H1 (cell line): Measurements from ENCODE around the gene METTL5. TPM values are rescaled to one million over a fixed set of nuclear protein-coding genes. Genes with fewer than 3 reads are reported as not detected.

ENCODE experiments used
- CTCF ChIA-PET: fragments of 300-600 bp; sonication (Branson Sonifier 250); formaldehyde crosslinking; loops from one replicate; lab custom pipeline; 2021; ENCODE audit not compliant: partially characterized antibody; lab: Charles Lee
- POLR2A ChIA-PET: fragments of 300-600 bp; sonication (Branson Sonifier 250); formaldehyde crosslinking; loops from one replicate; lab custom pipeline; 2021; ENCODE audit warnings: inconsistent platforms; ENCODE audit not compliant: partially characterized antibody; lab: Charles Lee
- DNase-seq, 2 experiments: peaks; one replicate each; pipeline versions ENCODE4 v3.0.0 to v3.0.0-alpha.2; 2010 to 2022; ENCODE audit warnings: low spot score in 2 of 2, low read depth in 1 of 2, mixed read lengths in 1 of 2
- FAIRE-seq: peaks from 2 replicates; lab custom pipeline; 2011; peaks lifted over from hg19 to GRCh38; lab: Jason Lieb, UNC
- H2AFZ ChIP-seq: 2 replicates; pipeline ENCODE4 v1.8.1; 2012; ENCODE audit warnings: low read length, inconsistent platforms
- H2AK5ac ChIP-seq: 2 replicates; pipeline ENCODE4 v1.6.1; 2013; ENCODE audit warnings: low read depth, low read length
- H2BK120ac ChIP-seq: replicated peaks from 2 replicates; pipeline ENCODE3; 2013; ENCODE audit warnings: low read depth, low read length, inconsistent platforms
- H2BK12ac ChIP-seq: 2 replicates; pipeline ENCODE4 v1.6.1; 2013; ENCODE audit warnings: low read depth, low read length
- H2BK15ac ChIP-seq: 2 replicates; pipeline ENCODE4 v1.6.1; 2013; ENCODE audit warnings: low read length
- H2BK20ac ChIP-seq: 2 replicates; pipeline ENCODE4 v1.6.1; 2013; ENCODE audit warnings: low read length
- H2BK5ac ChIP-seq: 2 replicates; pipeline ENCODE4 v1.6.1; 2013; ENCODE audit warnings: low read depth, low read length
- H3K14ac ChIP-seq: 2 replicates; pipeline ENCODE4 v1.6.1; 2013; ENCODE audit warnings: inconsistent platforms; ENCODE audit not compliant: insufficient read length
- H3K18ac ChIP-seq: 2 replicates; pipeline ENCODE4 v1.6.1; 2013; ENCODE audit warnings: low read length; ENCODE audit errors: extremely low read depth
- H3K23ac ChIP-seq: 2 replicates; pipeline ENCODE4 v1.6.1; 2013; ENCODE audit warnings: inconsistent platforms; ENCODE audit not compliant: insufficient read length
- H3K23me2 ChIP-seq: 2 replicates; pipeline ENCODE4 v1.6.1; 2013; ENCODE audit warnings: low read depth, low read length
- H3K27ac ChIP-seq: 2 replicates; pipeline ENCODE4 v1.6.1; 2011; ENCODE audit warnings: low read depth, low read length, inconsistent platforms
- H3K27me3 ChIP-seq, 4 experiments: replicated peaks in 1 of 4; 1 replicate in 1 of 4; 2 replicates in 3 of 4; pipeline versions ENCODE4 v1.6.1 to v1.8.1; 2011 to 2013; ENCODE audit warnings: low read length in 3 of 4, mild to moderate bottlenecking in 3 of 4, inconsistent platforms in 2 of 4, mixed read lengths in 2 of 4, moderate library complexity in 1 of 4; ENCODE audit not compliant: control insufficient read depth in 3 of 4, insufficient read depth in 3 of 4; ENCODE audit errors: extremely low read depth in 1 of 4
- H3K36me3 ChIP-seq, 4 experiments: 2 replicates each; pipeline versions ENCODE4 v1.6.1 to v1.8.1; 2011 to 2013; ENCODE audit warnings: mild to moderate bottlenecking in 4 of 4, low read length in 3 of 4, moderate library complexity in 2 of 4, control low read depth in 1 of 4, inconsistent platforms in 1 of 4; ENCODE audit not compliant: insufficient read depth in 4 of 4, control insufficient read depth in 2 of 4
- H3K4ac ChIP-seq: replicated peaks from 2 replicates; pipeline ENCODE3; 2013; ENCODE audit warnings: low read length, low read depth, mixed read lengths, inconsistent platforms; ENCODE audit not compliant: insufficient read length
- H3K4me1 ChIP-seq, 4 experiments: replicated peaks in 1 of 4; 1 replicate in 1 of 4; 2 replicates in 3 of 4; pipeline versions ENCODE4 v1.6.1 to v1.8.1; 2011 to 2013; ENCODE audit warnings: low read length in 3 of 4, inconsistent platforms in 2 of 4, mixed read lengths in 1 of 4; ENCODE audit not compliant: insufficient read depth in 4 of 4, control insufficient read depth in 3 of 4
- H3K4me2 ChIP-seq, 2 experiments: 2 replicates each; pipeline versions ENCODE4 v1.6.1 to v1.8.1; 2011 to 2013; ENCODE audit warnings: low read depth in 2 of 2, low read length in 2 of 2, control low read depth in 1 of 2, inconsistent platforms in 1 of 2, mild to moderate bottlenecking in 1 of 2; ENCODE audit not compliant: insufficient read depth in 1 of 2
- H3K4me3 ChIP-seq, 4 experiments: fragments of 200-600, 300-600 bp in 1 of 4; sonication (generic), shearing (Covaris generic), sonication (Bioruptor Twin) in 1 of 4; 2 replicates each; pipeline versions ENCODE4 v1.5.1 to v1.8.1; 2011 to 2016; ENCODE audit warnings: low read length in 4 of 4, low read depth in 3 of 4, control low read depth in 2 of 4, inconsistent platforms in 2 of 4, mild to moderate bottlenecking in 2 of 4, mixed read lengths in 1 of 4, moderate library complexity in 1 of 4; ENCODE audit not compliant: insufficient read depth in 2 of 4; ENCODE audit errors: extremely low read depth in 1 of 4
- H3K56ac ChIP-seq: replicated peaks from 2 replicates; pipeline ENCODE3; 2013; ENCODE audit warnings: low read depth, mild to moderate bottlenecking, mixed read lengths, low read length, inconsistent platforms; ENCODE audit not compliant: insufficient read length
- H3K79me1 ChIP-seq: 2 replicates; pipeline ENCODE4 v1.6.1; 2013; ENCODE audit warnings: low read depth, low read length, control low read depth
- H3K79me2 ChIP-seq, 2 experiments: 2 replicates each; pipeline versions ENCODE4 v1.6.1 to v1.8.1; 2012 to 2013; ENCODE audit warnings: low read length in 2 of 2, mild to moderate bottlenecking in 2 of 2, inconsistent platforms in 1 of 2; ENCODE audit not compliant: insufficient read depth in 2 of 2, control insufficient read depth in 1 of 2
- H3K9ac ChIP-seq, 4 experiments: replicated peaks in 1 of 4; 1 replicate in 1 of 4; 2 replicates in 3 of 4; pipeline versions ENCODE4 v1.6.1 to v1.8.1; 2011 to 2013; ENCODE audit warnings: low read depth in 3 of 4, low read length in 3 of 4, control low read depth in 2 of 4, mild to moderate bottlenecking in 2 of 4, moderate library complexity in 2 of 4, inconsistent platforms in 1 of 4; ENCODE audit errors: extremely low read depth in 1 of 4
- H3K9me3 ChIP-seq, 2 experiments: 2 replicates each; pipeline versions ENCODE4 v1.6.1 to v1.8.1; 2012 to 2013; ENCODE audit warnings: mild to moderate bottlenecking in 2 of 2, moderate library complexity in 2 of 2, control low read depth in 1 of 2, inconsistent platforms in 1 of 2, low read depth in 1 of 2, low read length in 1 of 2, mixed read lengths in 1 of 2; ENCODE audit not compliant: insufficient read depth in 2 of 2
- H4K20me1 ChIP-seq, 2 experiments: replicated peaks in 1 of 2; 2 replicates each; pipeline versions ENCODE3 to v1.8.1; 2011 to 2013; ENCODE audit warnings: inconsistent platforms in 2 of 2, low read length in 2 of 2, mild to moderate bottlenecking in 1 of 2; ENCODE audit not compliant: insufficient read depth in 2 of 2, control insufficient read depth in 1 of 2
- H4K5ac ChIP-seq: 2 replicates; pipeline ENCODE4 v1.6.1; 2013; ENCODE audit warnings: low read length, low read depth, mixed read lengths, inconsistent platforms; ENCODE audit not compliant: insufficient read length
- H4K8ac ChIP-seq: 2 replicates; pipeline ENCODE4 v1.8.0; 2013; ENCODE audit warnings: mild to moderate bottlenecking, moderate library complexity, low read length, inconsistent platforms; ENCODE audit not compliant: insufficient read depth; ENCODE audit errors: extremely low read depth
- H4K91ac ChIP-seq: replicated peaks from 2 replicates; pipeline ENCODE3; 2013; ENCODE audit warnings: low read length, mixed read lengths, inconsistent platforms; ENCODE audit not compliant: insufficient read length
- polyA plus RNA-seq, 7 experiments: library from polyadenylated mRNA; depleted of rRNA in 3 of 7; stranded (reverse) in 5 of 7; unstranded in 2 of 7; fragments of >200 nt in 5 of 7; fragments of 200-250 nt in 2 of 7; gene quantifications; 1 replicate in 5 of 7; 2 replicates in 1 of 7; 4 replicates in 1 of 7; pipeline versions ENCODE4 v1.2.1 to v1.2.3, GENCODE V29; 2011 to 2013; ENCODE audit warnings: missing spikeins in 2 of 7, mixed read lengths in 2 of 7
- total RNA-seq: library from RNA; stranded (reverse); fragmentation: NEBNext Ultra II Directional; extraction: Animal tissue kit (Norgen Biotek cat#: 25700); gene quantifications from 2 replicates; pipeline ENCODE4 v1.2.1, GENCODE V29; 2021
- TF ChIP-seq, protein P1 (sequence below): fragments of 300-600 bp; sonication (generic); IDR thresholded peaks from 2 replicates; pipeline ENCODE4 v1.7.1; 2012; ENCODE audit warnings: low read length, moderate library complexity, mild to moderate bottlenecking, inconsistent platforms; ENCODE audit not compliant: insufficient replicate concordance

METTL5 gene
- total and polyA plus RNA-seq, 2 of the 8 experiments (the other 6 are each of a cell fraction or from before 2014, with no cell fraction given), result 34.5 to 74.1 TPM

- POLR2A ChIA-PET, result interaction anchor here (1.2 to 1.7 kb wide), 3 partner anchors 9 to 18 kb away, joined by 3 to 5 read pairs (median 3); no protein-coding TSS in a partner anchor
- H4K5ac ChIP-seq, result no peak overlapping the region
- no peaks in the 10 kb centered on the region for H3K23me2 ChIP-seq
- no peak overlapping the region for H3K4ac ChIP-seq
- H3K27ac ChIP-seq, result no peak overlapping the region
- no peak for FAIRE-seq
- no peak overlapping the region for H3K18ac ChIP-seq
- DNase-seq, result no peak
- no peak overlapping the region for H3K23ac ChIP-seq
- no peak overlapping the region for H2BK120ac ChIP-seq
- no peak overlapping the region for H2BK5ac ChIP-seq
- CTCF ChIA-PET, result interaction anchor here (0.9 to 1.8 kb wide), 3 partner anchors 9 to 42 kb away, joined by 3 to 5 read pairs (median 4); no protein-coding TSS in a partner anchor
- no peak overlapping the region for H2AK5ac ChIP-seq
- H3K9me3 ChIP-seq, result no peaks in the 10 kb centered on the region
- H3K14ac ChIP-seq, result no peak overlapping the region
- no peak overlapping the region for H2BK15ac ChIP-seq
- peaks cover 0 to 6% of the 10 kb centered on the region in 2 experiments; a peak in 2 of 4 replicates for H3K79me2 ChIP-seq
- H4K8ac ChIP-seq, result no peak overlapping the region
- no peak overlapping the region for H3K4me3 ChIP-seq
- H3K79me1 ChIP-seq, result peaks cover 2% of the 10 kb centered on the region; the same call in 1 of the 2 replicates
- H3K36me3 ChIP-seq, result peaks cover 2 to 65% (median 25%) of the 10 kb centered on the region in 4 experiments; a peak in 6 of 8 replicates
- H3K4me1 ChIP-seq, result no peaks in the 10 kb centered on the region
- no peak overlapping the region for H2BK12ac ChIP-seq
- no peaks in the 10 kb centered on the region for H4K20me1 ChIP-seq
- no peak overlapping the region for H2BK20ac ChIP-seq
- no peaks in the 10 kb centered on the region for H3K27me3 ChIP-seq
- H2AFZ ChIP-seq, result no peak overlapping the region
- no peak overlapping the region for H4K91ac ChIP-seq
- no peak overlapping the region for H3K56ac ChIP-seq
- H3K9ac ChIP-seq, result no peak overlapping the region
- H3K4me2 ChIP-seq, result no peak overlapping the region
- TF ChIP-seq, protein P1, sequence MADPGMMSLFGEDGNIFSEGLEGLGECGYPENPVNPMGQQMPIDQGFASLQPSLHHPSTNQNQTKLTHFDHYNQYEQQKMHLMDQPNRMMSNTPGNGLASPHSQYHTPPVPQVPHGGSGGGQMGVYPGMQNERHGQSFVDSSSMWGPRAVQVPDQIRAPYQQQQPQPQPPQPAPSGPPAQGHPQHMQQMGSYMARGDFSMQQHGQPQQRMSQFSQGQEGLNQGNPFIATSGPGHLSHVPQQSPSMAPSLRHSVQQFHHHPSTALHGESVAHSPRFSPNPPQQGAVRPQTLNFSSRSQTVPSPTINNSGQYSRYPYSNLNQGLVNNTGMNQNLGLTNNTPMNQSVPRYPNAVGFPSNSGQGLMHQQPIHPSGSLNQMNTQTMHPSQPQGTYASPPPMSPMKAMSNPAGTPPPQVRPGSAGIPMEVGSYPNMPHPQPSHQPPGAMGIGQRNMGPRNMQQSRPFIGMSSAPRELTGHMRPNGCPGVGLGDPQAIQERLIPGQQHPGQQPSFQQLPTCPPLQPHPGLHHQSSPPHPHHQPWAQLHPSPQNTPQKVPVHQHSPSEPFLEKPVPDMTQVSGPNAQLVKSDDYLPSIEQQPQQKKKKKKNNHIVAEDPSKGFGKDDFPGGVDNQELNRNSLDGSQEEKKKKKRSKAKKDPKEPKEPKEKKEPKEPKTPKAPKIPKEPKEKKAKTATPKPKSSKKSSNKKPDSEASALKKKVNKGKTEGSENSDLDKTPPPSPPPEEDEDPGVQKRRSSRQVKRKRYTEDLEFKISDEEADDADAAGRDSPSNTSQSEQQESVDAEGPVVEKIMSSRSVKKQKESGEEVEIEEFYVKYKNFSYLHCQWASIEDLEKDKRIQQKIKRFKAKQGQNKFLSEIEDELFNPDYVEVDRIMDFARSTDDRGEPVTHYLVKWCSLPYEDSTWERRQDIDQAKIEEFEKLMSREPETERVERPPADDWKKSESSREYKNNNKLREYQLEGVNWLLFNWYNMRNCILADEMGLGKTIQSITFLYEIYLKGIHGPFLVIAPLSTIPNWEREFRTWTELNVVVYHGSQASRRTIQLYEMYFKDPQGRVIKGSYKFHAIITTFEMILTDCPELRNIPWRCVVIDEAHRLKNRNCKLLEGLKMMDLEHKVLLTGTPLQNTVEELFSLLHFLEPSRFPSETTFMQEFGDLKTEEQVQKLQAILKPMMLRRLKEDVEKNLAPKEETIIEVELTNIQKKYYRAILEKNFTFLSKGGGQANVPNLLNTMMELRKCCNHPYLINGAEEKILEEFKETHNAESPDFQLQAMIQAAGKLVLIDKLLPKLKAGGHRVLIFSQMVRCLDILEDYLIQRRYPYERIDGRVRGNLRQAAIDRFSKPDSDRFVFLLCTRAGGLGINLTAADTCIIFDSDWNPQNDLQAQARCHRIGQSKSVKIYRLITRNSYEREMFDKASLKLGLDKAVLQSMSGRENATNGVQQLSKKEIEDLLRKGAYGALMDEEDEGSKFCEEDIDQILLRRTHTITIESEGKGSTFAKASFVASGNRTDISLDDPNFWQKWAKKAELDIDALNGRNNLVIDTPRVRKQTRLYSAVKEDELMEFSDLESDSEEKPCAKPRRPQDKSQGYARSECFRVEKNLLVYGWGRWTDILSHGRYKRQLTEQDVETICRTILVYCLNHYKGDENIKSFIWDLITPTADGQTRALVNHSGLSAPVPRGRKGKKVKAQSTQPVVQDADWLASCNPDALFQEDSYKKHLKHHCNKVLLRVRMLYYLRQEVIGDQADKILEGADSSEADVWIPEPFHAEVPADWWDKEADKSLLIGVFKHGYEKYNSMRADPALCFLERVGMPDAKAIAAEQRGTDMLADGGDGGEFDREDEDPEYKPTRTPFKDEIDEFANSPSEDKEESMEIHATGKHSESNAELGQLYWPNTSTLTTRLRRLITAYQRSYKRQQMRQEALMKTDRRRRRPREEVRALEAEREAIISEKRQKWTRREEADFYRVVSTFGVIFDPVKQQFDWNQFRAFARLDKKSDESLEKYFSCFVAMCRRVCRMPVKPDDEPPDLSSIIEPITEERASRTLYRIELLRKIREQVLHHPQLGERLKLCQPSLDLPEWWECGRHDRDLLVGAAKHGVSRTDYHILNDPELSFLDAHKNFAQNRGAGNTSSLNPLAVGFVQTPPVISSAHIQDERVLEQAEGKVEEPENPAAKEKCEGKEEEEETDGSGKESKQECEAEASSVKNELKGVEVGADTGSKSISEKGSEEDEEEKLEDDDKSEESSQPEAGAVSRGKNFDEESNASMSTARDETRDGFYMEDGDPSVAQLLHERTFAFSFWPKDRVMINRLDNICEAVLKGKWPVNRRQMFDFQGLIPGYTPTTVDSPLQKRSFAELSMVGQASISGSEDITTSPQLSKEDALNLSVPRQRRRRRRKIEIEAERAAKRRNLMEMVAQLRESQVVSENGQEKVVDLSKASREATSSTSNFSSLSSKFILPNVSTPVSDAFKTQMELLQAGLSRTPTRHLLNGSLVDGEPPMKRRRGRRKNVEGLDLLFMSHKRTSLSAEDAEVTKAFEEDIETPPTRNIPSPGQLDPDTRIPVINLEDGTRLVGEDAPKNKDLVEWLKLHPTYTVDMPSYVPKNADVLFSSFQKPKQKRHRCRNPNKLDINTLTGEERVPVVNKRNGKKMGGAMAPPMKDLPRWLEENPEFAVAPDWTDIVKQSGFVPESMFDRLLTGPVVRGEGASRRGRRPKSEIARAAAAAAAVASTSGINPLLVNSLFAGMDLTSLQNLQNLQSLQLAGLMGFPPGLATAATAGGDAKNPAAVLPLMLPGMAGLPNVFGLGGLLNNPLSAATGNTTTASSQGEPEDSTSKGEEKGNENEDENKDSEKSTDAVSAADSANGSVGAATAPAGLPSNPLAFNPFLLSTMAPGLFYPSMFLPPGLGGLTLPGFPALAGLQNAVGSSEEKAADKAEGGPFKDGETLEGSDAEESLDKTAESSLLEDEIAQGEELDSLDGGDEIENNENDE, result no peak
These were observed 6.5 kb downstream of the METTL5 start for GRCh38 chr2:169818241-169818640.
